ENCODE data around the gene RBBP6. TPM values are rescaled to one million over a fixed set of nuclear protein-coding genes. Genes with fewer than 3 reads are reported as not detected.
A peak's percentile ranks its signal among the peaks of the same experiment; 100 is the strongest.

The RBBP6 gene
- total RNA-seq, 1 donor from 2014 or later, result 77.3 TPM

- Mint-ChIP-seq H3K27me3 (ENCODE audit: low read depth) (no peaks in the 10 kb centered on the region), H3K4me1 (peaks cover 44% of the 10 kb centered on the region), H3K36me3 (ENCODE audit: low read depth) (peaks cover 15% of the 10 kb centered on the region), H3K9me3 (no peaks in the 10 kb centered on the region), H3K27ac (ENCODE audit: unreplicated experiment) (peak overlapping the region; percentile 98), H3K4me3 (peak overlapping the region; percentile 98)
- no peak for TF ChIP-seq CTCF (conservative IDR thresholded peaks at IDR 0.05)
- DNase-seq (ENCODE audit: low read depth, low spot score), result no peak
These were observed 1.3 kb downstream of the RBBP6 start for GRCh38 chr16:24540602-24541210.

- H3K27me3 Mint-ChIP-seq (ENCODE audit: low read depth), result no peaks in the 10 kb centered on the region
- H3K27ac Mint-ChIP-seq (ENCODE audit: unreplicated experiment), result peak overlapping the region; percentile 40
- H3K4me1 Mint-ChIP-seq, result peaks cover 47% of the 10 kb centered on the region
- no peak for DNase-seq (ENCODE audit: low read depth, low spot score)
- no peak for TF ChIP-seq CTCF (conservative IDR thresholded peaks at IDR 0.05)
- H3K36me3 Mint-ChIP-seq (ENCODE audit: low read depth), result peaks cover 15% of the 10 kb centered on the region
- H3K9me3 Mint-ChIP-seq, result no peaks in the 10 kb centered on the region
- H3K4me3 Mint-ChIP-seq, result peak overlapping the region; percentile 98
These were observed 2.0 kb downstream of the RBBP6 start for GRCh38 chr16:24541233-24541933.

- Mint-ChIP-seq H3K4me1 (peaks cover 49% of the 10 kb centered on the region), H3K27me3 (ENCODE audit: low read depth) (no peaks in the 10 kb centered on the region), H3K27ac (ENCODE audit: unreplicated experiment) (no peak overlapping the region), H3K36me3 (ENCODE audit: low read depth) (peaks cover 18% of the 10 kb centered on the region), H3K9me3 (no peaks in the 10 kb centered on the region), H3K4me3 (peak overlapping the region; percentile 98)
- DNase-seq (ENCODE audit: low read depth, low spot score), result no peak
- TF ChIP-seq CTCF (conservative IDR thresholded peaks at IDR 0.05), result no peak
These were observed 4.6 kb downstream of the RBBP6 start for GRCh38 chr16:24543949-24544348.

GRCh38 chr16:24544640-24545039 is 5.3 kb downstream of the RBBP6 start:
- Mint-ChIP-seq H3K9me3 (no peaks in the 10 kb centered on the region), H3K27ac (ENCODE audit: unreplicated experiment) (no peak overlapping the region), H3K4me1 (peaks cover 47% of the 10 kb centered on the region), H3K36me3 (ENCODE audit: low read depth) (peaks cover 19% of the 10 kb centered on the region), H3K4me3 (peak overlapping the region; percentile 29), H3K27me3 (ENCODE audit: low read depth) (no peaks in the 10 kb centered on the region)
- DNase-seq (ENCODE audit: low read depth, low spot score), result no peak
- no peak for TF ChIP-seq CTCF (conservative IDR thresholded peaks at IDR 0.05)

GRCh38 chr16:24550295-24550694 is 10.9 kb downstream of the RBBP6 start:
- Mint-ChIP-seq H3K27ac (ENCODE audit: unreplicated experiment) (no peak overlapping the region), H3K4me3 (no peak overlapping the region), H3K4me1 (peaks cover 11% of the 10 kb centered on the region), H3K9me3 (no peaks in the 10 kb centered on the region), H3K27me3 (ENCODE audit: low read depth) (no peaks in the 10 kb centered on the region), H3K36me3 (ENCODE audit: low read depth) (peaks cover 8% of the 10 kb centered on the region)
- no peak for TF ChIP-seq CTCF (conservative IDR thresholded peaks at IDR 0.05)
- DNase-seq (ENCODE audit: low read depth, low spot score), result no peak

All from neural crest cell (in vitro differentiated cells).